Fibroblast of the aortic adventitia (primary cell): Measurements from ENCODE around the gene DAG1. TPM values are rescaled to one million over a fixed set of nuclear protein-coding genes. Genes with fewer than 3 reads are reported as not detected.

ENCODE experiments used
- small RNA-seq: library from RNA; depleted of rRNA; stranded (forward); fragments of <200 nt; gene quantifications from one replicate; pipeline ENCODE3, GENCODE V24; 2012
- total RNA-seq: library from RNA; depleted of rRNA; stranded (reverse); fragments of >200 nt; gene quantifications from 2 replicates; pipeline ENCODE4 v1.2.3, GENCODE V29; 2012; ENCODE audit warnings: low replicate concordance

Gene DAG1
- total RNA-seq, 1 donor, result 63.4 TPM

Small RNA genes lying within 50 kb of the gene (small RNA-seq; reads per million reads assigned to genes)
- not detected for gene RNA5SP130

Other genes with a start within 250 kb of the DAG1 start
- gene C3orf62, start 193.0 kb upstream of the DAG1 start, total RNA-seq, result 1.3 and 2.9 TPM in 2 replicates
- 23.0 and 28.9 TPM in 2 replicates for gene USP4, start 130.2 kb upstream of the DAG1 start, total RNA-seq
- 167 and 295 TPM in 2 replicates for gene GPX1, start 111.9 kb upstream of the DAG1 start, total RNA-seq
- 643 and 840 TPM in 2 replicates for gene RHOA, start 58.3 kb upstream of the DAG1 start, total RNA-seq
- 22.7 and 27.8 TPM in 2 replicates for gene TCTA, start 57.8 kb upstream of the DAG1 start, total RNA-seq
- 0.63 and 3.3 TPM in 2 replicates for gene AMT, start 47.8 kb upstream of the DAG1 start, total RNA-seq
- gene NICN1, start 40.9 kb upstream of the DAG1 start, total RNA-seq, result 2.8 and 6.0 TPM in 2 replicates
- gene BSN, start 84.2 kb downstream of the DAG1 start, total RNA-seq, result 0.08 and 0.27 TPM in 2 replicates
- gene APEH, start 204.1 kb downstream of the DAG1 start, total RNA-seq, result 41.1 and 87.7 TPM in 2 replicates
- 2.9 and 4.7 TPM in 2 replicates for gene MST1, start 219.2 kb downstream of the DAG1 start, total RNA-seq
- 19.4 and 22.7 TPM in 2 replicates for gene RNF123, start 219.3 kb downstream of the DAG1 start, total RNA-seq
- gene AMIGO3, start 249.4 kb downstream of the DAG1 start, total RNA-seq, result 0.27 and 0.65 TPM in 2 replicates